Right cardiac atrium (tissue), 5 donors: ENCODE results near the gene ZNF430. TPM values are rescaled to one million over a fixed set of nuclear protein-coding genes. Genes with fewer than 3 reads are reported as not detected.
"Not testable (repeated sequence)": the region's sequence is repeated elsewhere in the genome, so short reads cannot be mapped to it uniquely, and the experiment has no call there.

Experiments
- ATAC-seq, 2 donors: fragments of 200-7000 bp; cut with Tn5 transposase; one replicate each; pipeline versions ENCODE4 v1.8.0 to v1.9.1; 2020; ENCODE audit warnings: moderate library complexity in 2 of 2, mild to moderate bottlenecking in 1 of 2
- DNase-seq, 3 donors: peaks; one replicate each; pipeline ENCODE4 v3.0.0-alpha.2; 2020
- H3K27ac ChIP-seq: one replicate; pipeline ENCODE4 v1.5.1; 2013; ENCODE audit warnings: mild to moderate bottlenecking, low read length, control low read depth, moderate library complexity
- H3K27me3 ChIP-seq: one replicate; pipeline ENCODE4 v1.6.1; 2013; ENCODE audit not compliant: control insufficient read depth, insufficient read depth
- H3K4me1 ChIP-seq: one replicate; pipeline ENCODE4 v1.6.1; 2013; ENCODE audit warnings: low read length; ENCODE audit not compliant: control insufficient read depth, insufficient read depth
- H3K4me3 ChIP-seq: one replicate; pipeline ENCODE4 v1.5.1; 2013; ENCODE audit warnings: low read length, control low read depth
- H3K9me3 ChIP-seq: one replicate; pipeline ENCODE4 v1.6.1; 2013; ENCODE audit warnings: low read length; ENCODE audit not compliant: control insufficient read depth
- WGBS: extraction: QIAGEN DNeasy Blood & Tissue Kit; methylation state at CpG from one replicate; pipeline ENCODE4 v1.1.7; 2013; 5-methylcytosine and 5-hydroxymethylcytosine counted together
- intact Hi-C, 4 donors: fragments of 100-400 bp; cut with DNase I; formaldehyde crosslinking; loops; one replicate each; pipeline versions ENCODE4 v1.11.0 to v1.14.0; 2022 to 2023
- long read RNA-seq, 4 donors: library from polyadenylated mRNA; unstranded; transcript quantifications; one replicate each; pipeline ENCODE4 v2.0.0, GENCODE V29; 2020 to 2021
- polyA plus RNA-seq: library from polyadenylated mRNA; stranded (reverse); fragments of 200-250 nt; gene quantifications from one replicate; pipeline ENCODE4 v1.2.3, GENCODE V29; 2013
- total RNA-seq, 4 donors: library from RNA; stranded (reverse); fragmentation: NEBNext Ultra II Directional; extraction: Animal tissue kit (Norgen Biotek cat#: 25700); gene quantifications; one replicate each; pipeline ENCODE4 v1.2.1, GENCODE V29; 2021
- donor health status: healthy with polysubstance abuse.
- donor health status: DM: no; HTN: yes; CAD: no.
- donor health status: DM: no; HTN: no; CAD: no.
- donor health status: DM: no; HTN: yes; CAD: no; lungs with severe emphysema.
- donor health status: DM: yes; HTN: yes; CAD: no.

Gene ZNF430
- total RNA-seq: 1 to 10 TPM; 3.7 to 7.9 (median 5.5) TPM
- polyA plus RNA-seq: 1.4 TPM
- long read RNA-seq, donor 1, partial matches to known transcripts: 2 of 7 reads
- long read RNA-seq, donor 1, other reads (novel, unspliced or antisense): 3 of 7 reads
- long read RNA-seq, donor 2: 0 reads
- long read RNA-seq, donor 3, transcript ZNF430-201 (5 exons, 3,923 nt): major isoform, 8 of 15 reads
- long read RNA-seq, donor 3, partial matches to known transcripts: 1 of 15 reads
- long read RNA-seq, donor 3, other reads (novel, unspliced or antisense): 5 of 15 reads
- long read RNA-seq, donor 4, partial matches to known transcripts: 0 of 1 reads
- long read RNA-seq, donor 4, other reads (novel, unspliced or antisense): 1 of 1 reads

DNA sequence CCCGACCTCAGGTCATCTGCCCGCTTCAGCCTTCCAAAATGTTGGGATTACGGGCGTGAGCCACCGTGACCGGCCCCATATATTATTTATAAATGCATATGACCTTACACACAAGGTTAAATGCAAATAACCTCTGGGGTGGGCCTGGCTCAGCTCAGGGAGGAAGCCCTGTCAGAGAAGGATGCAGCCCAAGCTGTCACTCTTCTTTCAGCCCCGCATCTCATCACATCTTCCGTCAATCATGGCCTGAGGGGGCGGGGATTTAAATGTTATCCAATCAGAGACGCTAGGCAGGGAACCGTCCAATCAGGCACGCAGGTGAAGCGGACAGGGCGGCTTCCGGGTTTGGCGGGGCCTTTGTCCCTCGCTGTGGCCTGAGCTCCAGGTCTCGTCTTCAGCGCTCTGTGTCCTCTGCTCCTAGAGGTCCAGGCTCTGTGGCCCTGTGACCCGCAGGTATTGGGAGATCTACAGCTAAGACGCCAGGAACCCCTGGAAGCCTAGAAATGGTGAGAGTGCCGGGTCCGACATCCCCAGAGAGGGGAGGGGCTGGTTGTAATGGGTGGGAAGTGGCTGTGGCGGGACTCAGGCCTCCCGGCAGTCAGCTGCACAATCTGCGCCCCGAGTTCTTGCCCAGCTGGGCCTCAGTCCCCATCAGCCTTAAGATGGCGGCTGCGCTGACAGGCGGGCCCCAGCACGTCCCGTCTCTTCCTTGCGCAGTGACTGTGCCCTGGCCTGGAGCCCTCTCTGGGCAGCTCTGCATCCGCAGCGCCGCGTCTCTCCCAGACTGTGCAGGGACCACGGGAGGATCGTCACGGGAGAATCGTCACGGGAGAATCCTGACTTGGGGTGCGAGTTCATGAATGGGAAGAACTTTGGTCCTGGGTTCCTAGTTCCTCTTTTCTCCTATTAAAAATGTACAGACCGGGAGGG is at the start of gene ZNF430:
Gene ZNF430, plus strand, starts transcription at position 360 of the 930 bp plus-strand sequence. Its CDS starts 144 bp downstream, at position 504.
- H3K4me1 ChIP-seq: peaks cover 3% of the 10 kb centered on the region
- peak within 1 kb of the TSS; percentile 79 for H3K4me3 ChIP-seq
- peak within 1 kb of the TSS; percentile 80 for H3K27ac ChIP-seq
- ATAC-seq (peak; percentile 100), DNase-seq (peak; percentile 93 to 96 (median 96))
- no peaks in the 10 kb centered on the region for H3K27me3 ChIP-seq
- H3K9me3 ChIP-seq: no peaks in the 10 kb centered on the region
- intact Hi-C loops: no loop called here
- WGBS: 5% methylated on average over 44 of the region's 44 CpGs

DNA sequence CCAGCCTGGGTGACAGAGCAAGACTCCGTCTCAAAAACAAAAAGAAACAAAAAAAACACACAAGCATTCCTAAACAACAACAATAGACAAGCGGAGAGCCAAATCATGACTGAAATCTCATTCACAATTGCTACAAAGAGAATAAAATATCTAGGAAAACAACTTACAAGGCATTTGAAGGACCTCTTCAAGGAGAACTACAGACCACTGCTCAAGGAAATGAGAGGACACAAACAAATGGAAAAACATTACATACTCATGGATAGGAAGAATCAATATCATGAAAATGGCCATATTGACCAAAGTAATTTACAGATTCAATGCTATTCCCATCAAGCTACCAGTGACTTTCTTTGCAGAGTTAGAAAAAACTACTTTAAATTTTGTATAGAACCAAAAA is 27.7 kb upstream of the ZNF430 start:
- H3K4me1 ChIP-seq, DNase-seq, H3K4me3 ChIP-seq, intact Hi-C loops, H3K27me3 ChIP-seq, ATAC-seq, H3K9me3 ChIP-seq, H3K27ac ChIP-seq: not testable (repeated sequence)
- WGBS: 93% methylated on average over 2 of the region's 2 CpGs

DNA sequence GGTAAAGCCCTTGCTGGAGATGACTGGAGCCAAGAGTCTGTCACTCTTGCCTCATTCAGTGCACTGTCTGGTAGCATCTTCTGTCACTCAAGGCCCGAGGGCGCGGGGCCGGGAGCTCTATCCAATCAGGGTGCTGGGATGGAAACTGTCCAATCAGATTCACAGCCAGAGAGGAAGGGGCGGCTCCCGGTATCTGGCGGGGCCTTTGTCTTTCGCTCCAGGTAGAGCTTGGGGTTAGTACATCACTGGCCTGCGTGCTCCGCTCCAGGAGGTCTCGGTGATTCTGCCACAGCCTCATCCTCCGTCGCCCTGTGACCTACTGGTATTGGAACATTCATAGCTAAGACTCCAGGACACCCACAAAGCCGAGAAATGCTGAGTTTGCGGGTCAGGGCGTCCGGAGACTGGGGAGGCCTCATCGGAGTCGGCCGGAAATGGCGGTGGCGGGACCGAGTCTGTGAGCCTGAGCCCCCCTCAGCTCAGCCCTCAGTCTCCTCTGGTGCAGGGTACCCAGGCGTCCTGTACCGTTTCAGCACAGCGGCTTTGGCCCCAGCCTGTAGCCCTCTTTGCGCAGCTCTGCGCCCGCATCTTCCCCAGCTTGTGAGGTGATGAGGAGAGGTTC is 20.6 kb upstream of the ZNF430 start:
- ATAC-seq (peak; percentile 100), DNase-seq (peak; percentile 87 to 94 (median 92))
- H3K9me3 ChIP-seq: no peaks in the 10 kb centered on the region
- intact Hi-C loops: no loop called here
- H3K4me1 ChIP-seq: peaks cover 3% of the 10 kb centered on the region
- peak overlapping the region; percentile 53 for H3K4me3 ChIP-seq
- 1% methylated on average over 29 of the region's 29 CpGs for WGBS
- H3K27ac ChIP-seq: no peak overlapping the region
- H3K27me3 ChIP-seq: no peaks in the 10 kb centered on the region

DNA sequence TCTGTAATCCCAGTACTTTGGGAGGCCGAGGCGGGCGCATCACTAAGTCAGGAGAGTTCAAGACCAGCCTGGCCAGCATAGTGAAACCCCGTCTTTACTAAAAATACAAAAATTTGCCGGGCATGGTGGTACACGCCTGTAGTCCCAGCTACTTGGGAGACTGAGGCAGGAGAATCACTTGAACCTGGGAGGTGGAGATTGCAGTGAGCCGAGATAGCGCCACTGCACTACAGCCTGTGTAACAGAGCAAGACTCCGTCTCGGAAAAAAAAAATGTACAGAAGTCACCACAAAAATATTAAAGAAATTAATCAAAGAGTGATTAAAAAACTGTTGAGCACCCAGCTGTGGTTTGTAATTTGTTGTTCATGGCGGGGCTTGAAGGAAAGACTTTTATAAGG is 781 bp downstream of the ZNF430 start:
- intact Hi-C loops, ATAC-seq, DNase-seq, H3K9me3 ChIP-seq, H3K27ac ChIP-seq, H3K4me1 ChIP-seq, H3K27me3 ChIP-seq: not testable (repeated sequence)
- WGBS: 14% methylated on average over 11 of the region's 11 CpGs
- peak overlapping the region; percentile 79 for H3K4me3 ChIP-seq

DNA sequence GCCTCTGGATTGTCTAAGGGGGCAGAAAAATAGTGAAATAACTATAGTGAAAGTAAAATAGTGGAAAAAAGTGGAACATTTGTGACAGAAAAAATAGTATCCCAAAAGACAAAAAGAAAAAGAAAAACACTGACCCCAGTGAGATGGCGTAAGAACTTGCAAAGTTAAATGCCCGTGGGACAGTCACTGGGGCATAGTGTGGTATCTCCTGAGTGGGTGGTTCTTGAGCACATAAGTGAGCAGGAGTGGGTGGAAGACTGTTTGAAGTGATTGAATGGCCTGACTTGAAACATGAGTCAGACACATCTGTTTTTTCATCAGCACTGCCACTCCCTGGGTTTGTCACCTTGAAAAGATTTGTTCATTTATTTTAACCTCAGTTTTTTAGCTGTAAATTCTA is 2.5 kb downstream of the ZNF430 start:
- DNase-seq: no peak
- Histone ChIP-seq H3K27me3 (no peaks in the 10 kb centered on the region), H3K27ac (no peak overlapping the region), H3K9me3 (no peaks in the 10 kb centered on the region), H3K4me1 (peaks cover 3% of the 10 kb centered on the region), H3K4me3 (no peak overlapping the region)
- intact Hi-C loops: no loop called here
- WGBS: 84% methylated on average over 2 of the region's 2 CpGs
- ATAC-seq: no peak

DNA sequence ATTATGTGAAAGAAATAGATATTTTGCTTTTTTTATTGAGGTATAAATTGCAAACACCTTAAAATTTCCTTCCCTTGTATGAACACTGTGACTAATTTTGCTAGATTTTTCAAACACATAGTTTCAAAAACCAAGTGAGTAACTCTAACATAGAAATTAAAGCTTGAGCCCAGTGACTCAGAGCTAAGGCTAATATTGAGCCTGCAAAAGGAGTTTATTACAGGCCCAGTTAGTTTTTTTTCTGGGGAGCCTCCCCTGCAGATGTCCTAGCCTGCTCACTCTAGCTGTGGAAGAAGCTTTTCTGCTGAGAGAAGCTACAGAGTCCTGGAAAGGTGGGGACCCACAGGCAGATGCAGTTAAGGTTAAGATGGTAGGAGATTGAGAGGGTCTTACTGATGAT is 3.4 kb downstream of the ZNF430 start:
- H3K4me3 ChIP-seq: no peak overlapping the region

DNA sequence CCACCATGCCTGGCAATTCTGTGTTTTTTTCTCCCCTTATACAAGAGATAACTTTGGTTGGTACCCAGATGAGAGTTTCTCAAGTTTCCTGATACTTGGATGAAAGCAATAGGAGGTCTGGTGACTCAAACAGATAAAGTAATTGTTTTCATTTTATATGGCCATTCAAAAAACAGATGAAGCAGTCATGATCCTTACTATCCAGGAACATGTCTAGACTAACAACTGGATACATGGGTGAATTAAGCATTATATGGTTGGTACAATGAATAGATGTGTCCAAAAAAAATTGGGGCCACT is 8.5 kb downstream of the ZNF430 start:
- no peaks in the 10 kb centered on the region for H3K27me3 ChIP-seq
- intact Hi-C loops: no loop called here
- ATAC-seq: no peak
- no peak overlapping the region for H3K4me3 ChIP-seq
- DNase-seq: no peak
- no peaks in the 10 kb centered on the region for H3K9me3 ChIP-seq
- H3K27ac ChIP-seq: no peak overlapping the region
- H3K4me1 ChIP-seq: no peaks in the 10 kb centered on the region

More for the DNA sequence above, 3.4 kb downstream of the ZNF430 start:
- intact Hi-C loops: no loop called here
- Histone ChIP-seq H3K9me3 (no peaks in the 10 kb centered on the region), H3K27ac (no peak overlapping the region), H3K4me1 (peaks cover 3% of the 10 kb centered on the region), H3K27me3 (no peaks in the 10 kb centered on the region)
- ATAC-seq (no peak), DNase-seq (no peak)

DNA sequence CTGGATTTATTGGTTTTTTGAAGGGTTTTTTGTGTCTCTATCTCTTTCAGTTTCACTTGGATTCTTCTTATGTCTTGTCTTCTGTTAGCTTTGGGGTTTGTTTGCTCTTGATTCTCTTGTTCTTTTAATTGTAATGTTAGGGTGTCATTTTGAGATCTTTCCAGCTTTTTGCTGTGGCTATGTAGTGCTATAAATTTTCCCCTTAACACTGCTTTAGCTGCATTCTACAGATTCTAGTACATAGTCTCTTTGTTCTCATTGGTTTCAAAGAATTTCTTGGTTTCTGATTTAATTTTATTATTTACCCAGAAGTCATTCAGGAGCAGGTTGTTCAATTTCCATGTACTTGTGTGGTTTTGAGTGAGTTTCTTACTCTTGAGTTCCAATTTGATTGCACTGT is 24.6 kb downstream of the ZNF430 start:
- H3K9me3 ChIP-seq: peaks cover 3% of the 10 kb centered on the region
- intact Hi-C loops: no loop called here
- no peaks in the 10 kb centered on the region for H3K27me3 ChIP-seq
- H3K27ac ChIP-seq: no peak overlapping the region
- DNase-seq: no peak
- H3K4me1 ChIP-seq: no peaks in the 10 kb centered on the region
- no peak for ATAC-seq
- H3K4me3 ChIP-seq: no peak overlapping the region

DNA sequence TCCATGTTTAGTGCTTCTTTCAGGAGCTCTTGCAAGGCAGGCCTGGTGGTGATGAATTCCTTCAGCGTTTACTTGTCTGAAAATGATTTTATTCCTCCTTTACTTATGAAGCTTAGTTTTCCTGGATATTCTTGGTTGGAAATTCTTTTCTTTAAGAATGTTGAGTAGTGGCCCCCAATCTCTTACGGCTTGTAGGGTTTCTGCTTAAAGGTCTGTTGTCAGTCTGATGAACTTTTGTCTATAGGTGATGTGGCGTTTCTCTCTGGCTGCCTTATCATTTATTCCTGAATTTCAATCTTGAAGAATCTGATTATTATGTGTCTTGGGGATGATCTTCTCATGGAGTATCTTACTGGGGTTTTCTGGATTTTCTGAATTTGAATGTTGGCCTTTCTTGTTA is 26.0 kb downstream of the ZNF430 start:
- intact Hi-C loops: no loop called here
- 99% methylated on average over 3 of the region's 3 CpGs for WGBS
- ATAC-seq (no peak), DNase-seq (no peak)
- no peak overlapping the region for H3K4me3 ChIP-seq
- H3K27ac ChIP-seq: no peak overlapping the region
- no peaks in the 10 kb centered on the region for H3K27me3 ChIP-seq
- peaks cover 3% of the 10 kb centered on the region for H3K9me3 ChIP-seq
- H3K4me1 ChIP-seq: no peaks in the 10 kb centered on the region

DNA sequence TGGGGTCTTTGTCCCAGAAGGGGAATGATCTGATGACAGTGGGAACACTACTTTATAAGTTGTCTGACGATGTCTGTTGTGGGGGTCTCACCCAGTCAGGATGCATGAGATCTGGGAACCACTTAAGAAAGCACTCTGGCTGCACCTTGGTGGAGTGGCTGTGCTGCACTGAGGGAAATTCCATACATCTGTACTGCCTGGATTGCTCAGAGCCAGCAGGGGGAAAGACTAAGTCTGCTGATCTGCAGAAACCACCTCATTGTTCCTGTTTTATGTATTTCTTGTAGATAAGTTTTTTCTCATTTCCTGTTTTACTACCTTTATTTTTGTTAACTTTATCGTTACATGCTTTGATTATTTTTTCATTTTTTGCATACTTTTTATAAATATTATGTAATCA is 27.3 kb downstream of the ZNF430 start:
- intact Hi-C loops: no loop called here
- Histone ChIP-seq H3K4me1 (no peaks in the 10 kb centered on the region), H3K4me3 (no peak overlapping the region), H3K27me3 (no peaks in the 10 kb centered on the region), H3K9me3 (peaks cover 3% of the 10 kb centered on the region), H3K27ac (no peak overlapping the region)
- ATAC-seq (no peak), DNase-seq (no peak)
- WGBS: 98% methylated on average over 2 of the region's 2 CpGs

DNA sequence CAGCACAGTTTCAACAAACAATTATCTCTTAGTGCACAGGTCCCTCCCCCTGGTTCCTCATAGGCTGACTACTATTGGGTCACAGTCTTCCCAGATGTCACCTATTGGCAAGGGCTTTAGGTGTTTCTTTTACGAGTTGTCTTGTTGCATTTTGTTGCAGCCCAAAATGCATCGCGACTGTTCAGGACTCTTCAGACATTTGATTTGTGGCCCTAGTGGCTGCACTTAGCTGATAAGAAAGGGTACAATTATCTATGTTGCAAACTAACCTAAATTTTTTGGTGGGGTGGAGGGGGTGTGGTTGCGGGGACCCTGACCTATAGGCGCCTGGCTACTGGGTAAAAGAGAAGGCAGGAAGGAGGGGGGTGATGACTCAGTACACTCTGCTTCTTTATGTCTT is 32.4 kb downstream of the ZNF430 start:
- Histone ChIP-seq H3K4me3 (no peak overlapping the region), H3K27ac (no peak overlapping the region), H3K9me3 (peaks cover 2% of the 10 kb centered on the region), H3K4me1 (no peaks in the 10 kb centered on the region), H3K27me3 (no peaks in the 10 kb centered on the region)
- intact Hi-C loops: no loop called here
- ATAC-seq: no peak
- no peak for DNase-seq
- WGBS: 97% methylated on average over 5 of the region's 5 CpGs
